GM23248 (cell line): ENCODE data around the gene TBC1D22A.

Experiments used
- EZH2 ChIP-seq: fragments of 200-600 bp; sonication (generic); IDR thresholded peaks from 2 replicates; pipeline ENCODE4 v1.6.1; 2018; ENCODE audit warnings: antibody characterized with exemption, mild to moderate bottlenecking; ENCODE audit not compliant: insufficient read depth, poor library complexity, severe bottlenecking
- EZH2phosphoT487 ChIP-seq: fragments of 200-600 bp; sonication (generic); IDR thresholded peaks from 2 replicates; pipeline ENCODE4 v1.6.1; 2018; ENCODE audit warnings: antibody characterized with exemption, moderate library complexity, mild to moderate bottlenecking, low read depth; ENCODE audit not compliant: insufficient read depth

DNA sequence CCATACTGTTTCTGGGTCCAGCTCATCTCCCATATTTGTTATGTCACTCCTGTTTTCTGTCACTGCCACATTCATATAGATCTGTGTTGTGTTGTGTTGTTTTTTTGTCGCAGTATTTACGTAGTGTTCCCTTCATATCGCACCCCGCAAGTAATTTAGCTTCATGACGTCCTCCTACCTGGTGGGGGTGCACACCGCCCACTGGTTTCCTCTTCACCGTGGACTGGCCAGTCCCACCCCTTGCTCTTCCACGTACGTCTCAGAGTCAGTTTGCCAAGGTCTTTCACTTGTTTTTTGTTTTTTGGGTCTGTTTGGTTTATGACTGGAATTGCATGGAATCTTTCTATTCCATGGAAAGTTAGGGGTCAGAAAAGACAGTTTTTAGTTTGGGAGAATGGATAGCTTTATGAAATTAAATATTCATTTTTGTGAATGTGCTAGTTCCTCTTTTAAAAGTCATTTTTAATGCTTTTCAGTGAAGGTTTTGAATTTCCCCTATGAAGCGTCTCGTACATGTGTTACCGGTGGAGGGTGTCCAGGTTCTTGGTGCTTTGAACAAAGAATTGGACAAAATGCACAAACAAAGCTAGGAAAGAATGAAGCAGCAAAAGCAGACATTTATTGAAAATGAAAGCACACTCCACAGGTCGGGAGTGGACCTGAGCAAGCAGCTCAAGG, 134.3 kb downstream of the TBC1D22A start:
- no peak for TF ChIP-seq EZH2
- TF ChIP-seq EZH2phosphoT487: no peak
